Spleen (tissue), 11 donors: Measurements from ENCODE around the gene TEX261. TPM values are rescaled to one million over a fixed set of nuclear protein-coding genes. Genes with fewer than 3 reads are reported as not detected.

Source experiments
- DNase-seq: peaks from one replicate; pipeline ENCODE4 v3.0.0-alpha.2; 2020
- H3K27ac ChIP-seq, 8 donors: fragments of 200-600 bp; sonication (generic) in 7 of 8; 1 replicate in 4 of 8; 2 replicates in 4 of 8; pipeline versions ENCODE4 v1.5.0 to v1.8.0; 2016 to 2021; ENCODE audit warnings: inconsistent platforms in 4 of 8, mild to moderate bottlenecking in 4 of 8, moderate library complexity in 1 of 8
- H3K27me3 ChIP-seq, 7 donors: fragments of 200-600 bp; sonication (generic) in 6 of 7; replicated peaks in 1 of 7; 1 replicate in 4 of 7; 2 replicates in 3 of 7; pipeline versions ENCODE4 v1.5.0 to v1.8.0; 2016 to 2021; ENCODE audit warnings: inconsistent platforms in 3 of 7, mild to moderate bottlenecking in 1 of 7
- H3K36me3 ChIP-seq, 6 donors: fragments of 200-600 bp; sonication (generic) in 5 of 6; 1 replicate in 4 of 6; 2 replicates in 2 of 6; pipeline versions ENCODE4 v1.5.0 to v1.8.0; 2016 to 2021; ENCODE audit warnings: inconsistent platforms in 2 of 6
- H3K4me1 ChIP-seq, 6 donors: fragments of 200-600 bp; sonication (generic) in 5 of 6; 1 replicate in 3 of 6; 2 replicates in 3 of 6; pipeline versions ENCODE4 v1.5.0 to v1.8.0; 2016 to 2021; ENCODE audit warnings: inconsistent platforms in 3 of 6
- H3K4me3 ChIP-seq, 8 donors: fragments of 200-600 bp; sonication (generic) in 7 of 8; 1 replicate in 4 of 8; 2 replicates in 4 of 8; pipeline versions ENCODE4 v1.5.0 to v1.8.0; 2016 to 2021; ENCODE audit warnings: inconsistent platforms in 4 of 8, mild to moderate bottlenecking in 4 of 8, moderate library complexity in 2 of 8
- H3K9me3 ChIP-seq, 8 donors: fragments of 200-600 bp; sonication (generic) in 7 of 8; 1 replicate in 4 of 8; 2 replicates in 4 of 8; pipeline versions ENCODE4 v1.5.0 to v1.8.0; 2016 to 2021; ENCODE audit warnings: inconsistent platforms in 4 of 8
- POLR2A ChIP-seq, 3 donors: fragments of 450-650 bp; IDR thresholded peaks; one replicate each; pipeline ENCODE4 v1.5.1; 2017; ENCODE audit warnings: antibody characterized with exemption in 3 of 3, mild to moderate bottlenecking in 1 of 3
- POLR2AphosphoS5 ChIP-seq, 3 donors: sonication (generic); formaldehyde crosslinking; IDR thresholded peaks; one replicate each; pipeline ENCODE4 v1.5.1; 2017; ENCODE audit warnings: antibody characterized with exemption in 3 of 3
- WGBS, 5 donors: extraction: QIAGEN DNeasy Blood & Tissue Kit in 3 of 5; methylation state at CpG; one replicate each; pipeline versions ENCODE4 v1.1.5 to v1.1.7; 2013 to 2018; 5-methylcytosine and 5-hydroxymethylcytosine counted together
- intact Hi-C: fragments of 100-400 bp; cut with DNase I; formaldehyde crosslinking; loops from one replicate; pipeline ENCODE4 v1.15.0; 2023; ENCODE audit warnings: low total_unique reads
- polyA plus RNA-seq, 3 donors: library from polyadenylated mRNA; stranded (reverse); fragments of 200-250 nt; gene quantifications; one replicate each; pipeline ENCODE4 v1.2.1, GENCODE V29; 2013
- total RNA-seq, 7 donors: library from RNA; depleted of rRNA in 3 of 7; stranded (reverse); fragments of >200 nt in 3 of 7; fragmentation: NEBNext Ultra II Directional in 4 of 7; extraction: Animal tissue kit (Norgen Biotek cat#: 25700) in 4 of 7; gene quantifications; one replicate each; pipeline versions ENCODE4 v1.1.0 to v1.2.1, GENCODE V29; 2016 to 2021
- TF ChIP-seq, protein P1 (sequence below), 11 experiments: fragments of 200-600 bp in 7 of 11; fragments of 450-650 bp in 4 of 11; sonication (generic) in 4 of 11; IDR thresholded peaks in 8 of 11; conservative IDR thresholded peaks in 3 of 11; 1 replicate in 7 of 11; 2 replicates in 4 of 11; pipeline versions ENCODE4 v1.4.0 to v1.8.0; 2016 to 2021; ENCODE audit warnings: antibody characterized with exemption in 11 of 11, inconsistent platforms in 4 of 11, mild to moderate bottlenecking in 1 of 11
- donor health status: healthy with polysubstance abuse.
- donor health status: DM: no; HTN: no; CAD: no; lungs with moderate emphysema.
- donor health status: DM: no; HTN: no; CAD: no.
- donor health status: Bipolar disorder and iron deficiency.
- donor health status: healthy.
- donor health status: DM: no; HTN: no; CAD: no.
- donor health status: DM: yes; HTN: yes; CAD: no.

Gene TEX261
- total and polyA plus RNA-seq, 10 donors: 8.7 to 55.7 (median 32.8) TPM

GRCh38 chr2:70957798-70958197 is 36.9 kb downstream of the TEX261 start:
- TF ChIP-seq, protein P1, sequence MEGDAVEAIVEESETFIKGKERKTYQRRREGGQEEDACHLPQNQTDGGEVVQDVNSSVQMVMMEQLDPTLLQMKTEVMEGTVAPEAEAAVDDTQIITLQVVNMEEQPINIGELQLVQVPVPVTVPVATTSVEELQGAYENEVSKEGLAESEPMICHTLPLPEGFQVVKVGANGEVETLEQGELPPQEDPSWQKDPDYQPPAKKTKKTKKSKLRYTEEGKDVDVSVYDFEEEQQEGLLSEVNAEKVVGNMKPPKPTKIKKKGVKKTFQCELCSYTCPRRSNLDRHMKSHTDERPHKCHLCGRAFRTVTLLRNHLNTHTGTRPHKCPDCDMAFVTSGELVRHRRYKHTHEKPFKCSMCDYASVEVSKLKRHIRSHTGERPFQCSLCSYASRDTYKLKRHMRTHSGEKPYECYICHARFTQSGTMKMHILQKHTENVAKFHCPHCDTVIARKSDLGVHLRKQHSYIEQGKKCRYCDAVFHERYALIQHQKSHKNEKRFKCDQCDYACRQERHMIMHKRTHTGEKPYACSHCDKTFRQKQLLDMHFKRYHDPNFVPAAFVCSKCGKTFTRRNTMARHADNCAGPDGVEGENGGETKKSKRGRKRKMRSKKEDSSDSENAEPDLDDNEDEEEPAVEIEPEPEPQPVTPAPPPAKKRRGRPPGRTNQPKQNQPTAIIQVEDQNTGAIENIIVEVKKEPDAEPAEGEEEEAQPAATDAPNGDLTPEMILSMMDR (IDR thresholded peaks at IDR 0.05 in 8 of 11, conservative IDR thresholded peaks at IDR 0.05 in 3 of 11): no peak
- TF ChIP-seq POLR2A (IDR thresholded peaks at IDR 0.05) (no peak), POLR2AphosphoS5 (IDR thresholded peaks at IDR 0.05) (no peak)
- no peak for DNase-seq
- no peaks in the 10 kb centered on the region for H3K4me1 ChIP-seq
- no peak overlapping the region for H3K27ac ChIP-seq
- no peaks in the 10 kb centered on the region for H3K36me3 ChIP-seq
- peaks cover 0 to 89% (median 5%) of the 10 kb centered on the region in 7 donors for H3K27me3 ChIP-seq
- H3K9me3 ChIP-seq: no peaks in the 10 kb centered on the region
- no peak overlapping the region for H3K4me3 ChIP-seq
- 59 to 83% (median 83%) methylated on average over 2 to 6 of the region's 6 CpGs for WGBS, 5 donors
- intact Hi-C loops: no loop called here

- no peaks in the 10 kb centered on the region for H3K4me1 ChIP-seq
- intact Hi-C loops: no loop called here
- H3K4me3 ChIP-seq: no peak overlapping the region
- H3K27ac ChIP-seq: no peak overlapping the region
- DNase-seq: no peak
- TF ChIP-seq POLR2AphosphoS5 (IDR thresholded peaks at IDR 0.05): no peak
- TF ChIP-seq, protein P1 (IDR thresholded peaks at IDR 0.05 in 8 of 11, conservative IDR thresholded peaks at IDR 0.05 in 3 of 11): no peak
- WGBS, 5 donors: 85 to 92% (median 89%) methylated on average over 2 of the region's 2 CpGs
- H3K27me3 ChIP-seq: peaks cover 0 to 83% (median 8%) of the 10 kb centered on the region in 7 donors
- H3K9me3 ChIP-seq: no peaks in the 10 kb centered on the region
- no peaks in the 10 kb centered on the region for H3K36me3 ChIP-seq
Measured at GRCh38 chr2:70956141-70956540, 38.5 kb downstream of the TEX261 start.

- TF ChIP-seq, protein P1 (IDR thresholded peaks at IDR 0.05 in 8 of 11, conservative IDR thresholded peaks at IDR 0.05 in 3 of 11): no peak
- no peak for TF ChIP-seq POLR2A (IDR thresholded peaks at IDR 0.05)
- no peak for TF ChIP-seq POLR2AphosphoS5 (IDR thresholded peaks at IDR 0.05)
- Histone ChIP-seq H3K27ac (no peak overlapping the region), H3K27me3 (peaks cover 0 to 81% (median 8%) of the 10 kb centered on the region in 7 donors), H3K9me3 (no peaks in the 10 kb centered on the region), H3K4me1 (no peaks in the 10 kb centered on the region), H3K4me3 (no peak overlapping the region), H3K36me3 (no peaks in the 10 kb centered on the region)
- 79 to 87% (median 83%) methylated on average over 7 of the region's 7 CpGs for WGBS, 5 donors
- DNase-seq: peak; percentile 30
- intact Hi-C loops: no loop called here
Measured at GRCh38 chr2:70954886-70955285, 39.8 kb downstream of the TEX261 start.

- TF ChIP-seq POLR2A (IDR thresholded peaks at IDR 0.05) (no peak), POLR2AphosphoS5 (IDR thresholded peaks at IDR 0.05) (no peak)
- 78 to 88% (median 84%) methylated on average over 11 of the region's 11 CpGs for WGBS, 5 donors
- H3K27ac ChIP-seq: no peak overlapping the region
- no peak for DNase-seq
- H3K9me3 ChIP-seq: no peaks in the 10 kb centered on the region
- H3K27me3 ChIP-seq: peaks cover 0 to 85% (median 18%) of the 10 kb centered on the region in 7 donors
- no peak overlapping the region for H3K4me3 ChIP-seq
- H3K36me3 ChIP-seq: no peaks in the 10 kb centered on the region
- H3K4me1 ChIP-seq: peaks cover 0 to 24% (median 14%) of the 10 kb centered on the region in 6 donors
- intact Hi-C loops: loop anchor here (10.0 kb wide), 1 partner anchor 154 kb away; the partner anchor contains the start of gene FIGLA
Measured at GRCh38 chr2:70949086-70949485, 45.6 kb downstream of the TEX261 start.
